ENCODE measurements around the gene RHBDF2.

GRCh38 chr17:76437467-76438402 is 63.5 kb downstream of the RHBDF2 start:
- TF ChIP-seq CTCF (conservative IDR thresholded peaks at IDR 0.05; ENCODE audit: low read depth, low read length): no peak
- TF ChIP-seq EZH2phosphoT487 (IDR thresholded peaks at IDR 0.05; ENCODE audit: borderline replicate concordance, low read length): no peak
